Measurements from ENCODE around the gene ZNF90.
A peak's percentile ranks its signal among the peaks of the same experiment; 100 is the strongest.
"Not testable (repeated sequence)": the region's sequence is repeated elsewhere in the genome, so short reads cannot be mapped to it uniquely, and the experiment has no call there.

ZNF90 gene

DNA sequence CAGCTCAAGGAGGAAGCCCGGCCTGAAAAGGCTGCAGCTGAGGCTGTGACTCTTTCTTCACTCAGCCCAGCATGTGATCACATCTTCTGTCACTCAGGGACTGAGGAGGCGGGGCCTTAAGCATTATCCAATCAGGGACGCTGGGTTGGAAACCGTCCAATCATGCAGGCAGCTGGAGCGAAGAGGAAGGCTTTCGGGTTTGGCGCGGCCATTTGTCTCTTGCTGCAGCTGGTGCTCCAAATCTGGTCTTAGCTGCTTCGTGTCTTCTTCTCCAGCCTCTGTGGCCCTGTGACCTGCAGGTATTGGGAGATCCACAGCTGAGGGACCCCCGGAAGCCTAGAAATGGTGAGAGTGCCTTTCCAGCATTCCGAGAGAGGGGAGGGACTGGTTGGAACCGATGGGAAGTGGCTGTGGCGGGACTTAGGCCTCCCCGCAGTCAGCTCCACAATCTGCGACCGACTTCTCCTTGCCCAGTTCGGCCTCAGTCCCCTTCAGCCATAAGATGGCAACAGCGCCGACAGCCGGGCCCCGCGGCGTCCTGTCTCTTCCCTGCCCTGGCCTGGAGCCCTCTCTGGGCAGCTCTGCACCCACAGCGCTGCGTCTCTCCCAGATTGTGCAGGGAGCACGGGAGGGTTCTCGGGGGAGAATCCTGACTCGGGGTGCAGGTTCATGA lies at the start of gene ZNF90:
TSS of gene ZNF90 (plus strand) at position 210 of the 673 bp plus-strand sequence. CDS start at position 343, 133 bp downstream.
- peak; percentile 93 for DNase-seq

DNA sequence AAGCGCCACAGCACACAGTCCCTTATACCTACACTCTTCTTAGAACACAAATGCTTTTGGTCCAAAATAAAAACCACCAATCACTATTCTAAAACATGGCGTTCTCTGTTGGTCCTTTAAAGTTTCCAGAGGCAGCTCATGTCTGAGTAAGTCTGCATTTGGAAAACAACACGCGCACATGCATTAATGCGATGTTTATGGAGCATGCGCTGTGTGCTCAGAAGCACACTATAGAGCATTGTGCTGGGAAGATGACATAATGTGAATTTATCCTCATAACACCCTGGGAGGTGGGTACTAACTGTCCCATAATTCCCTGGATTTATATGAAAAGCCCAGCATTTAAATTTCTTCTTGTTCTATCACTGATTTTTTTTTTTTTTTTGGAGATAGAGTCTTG lies 49.2 kb upstream of the ZNF90 start:
- DNase-seq = no peak

DNA sequence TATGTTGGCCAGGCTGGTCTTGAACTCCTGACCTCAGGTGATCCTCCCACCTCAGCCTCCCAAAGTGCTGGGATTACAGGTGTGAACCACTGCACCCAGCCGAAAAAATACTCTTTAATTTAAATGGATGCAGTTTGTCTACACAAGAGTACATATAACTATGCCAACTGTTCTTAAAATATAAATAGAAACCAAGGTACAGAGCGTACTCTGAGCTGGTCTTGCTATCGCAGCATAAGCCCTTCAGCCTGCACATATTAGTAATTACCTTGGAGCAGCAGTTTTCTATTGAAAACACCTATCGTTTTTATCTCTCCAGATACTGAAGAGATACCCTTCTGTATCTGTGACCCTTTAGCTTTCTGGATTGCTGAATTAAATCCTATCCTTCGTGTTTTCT lies 41.9 kb upstream of the ZNF90 start:
- no peak for DNase-seq

DNA sequence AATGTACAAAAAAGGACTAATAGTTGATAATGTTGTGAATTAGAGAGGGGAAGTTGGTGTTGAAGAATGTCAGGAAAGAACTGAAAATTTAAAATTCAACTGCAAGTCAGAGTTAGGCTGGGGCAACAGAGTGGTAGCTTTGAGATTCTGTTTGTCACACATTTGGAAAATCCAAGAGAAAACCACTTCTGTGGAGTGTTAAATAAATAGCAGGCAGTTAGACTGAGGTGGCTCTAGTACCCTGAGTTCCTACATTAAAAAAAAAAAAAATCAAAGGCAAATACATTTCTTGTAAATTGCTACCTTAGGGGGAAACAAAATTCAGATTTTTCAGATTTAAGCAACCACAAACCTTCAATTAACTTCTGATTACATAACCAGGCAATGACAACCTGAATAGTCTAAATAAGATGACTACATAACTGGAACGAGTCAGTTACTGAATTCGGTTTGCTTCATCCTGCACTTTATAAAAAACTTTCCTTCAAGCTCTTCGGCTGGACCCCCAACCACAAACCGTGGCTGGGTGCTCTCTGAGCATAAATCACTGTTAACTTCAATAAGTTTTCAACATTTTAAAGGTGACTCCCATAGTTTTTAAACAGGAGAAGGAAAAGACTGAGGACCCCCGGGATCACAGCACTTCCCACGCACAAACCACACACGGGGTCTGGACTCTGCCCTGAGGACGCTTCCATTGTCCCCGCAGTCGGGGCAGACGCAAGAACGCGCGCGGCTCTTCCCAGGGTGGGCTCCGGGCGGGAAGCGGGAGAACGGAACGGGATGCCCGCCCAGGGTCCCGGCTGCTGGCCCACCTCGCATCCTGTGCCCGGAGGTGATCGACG lies 39.2 kb upstream of the ZNF90 start:
- no peak for DNase-seq

DNA sequence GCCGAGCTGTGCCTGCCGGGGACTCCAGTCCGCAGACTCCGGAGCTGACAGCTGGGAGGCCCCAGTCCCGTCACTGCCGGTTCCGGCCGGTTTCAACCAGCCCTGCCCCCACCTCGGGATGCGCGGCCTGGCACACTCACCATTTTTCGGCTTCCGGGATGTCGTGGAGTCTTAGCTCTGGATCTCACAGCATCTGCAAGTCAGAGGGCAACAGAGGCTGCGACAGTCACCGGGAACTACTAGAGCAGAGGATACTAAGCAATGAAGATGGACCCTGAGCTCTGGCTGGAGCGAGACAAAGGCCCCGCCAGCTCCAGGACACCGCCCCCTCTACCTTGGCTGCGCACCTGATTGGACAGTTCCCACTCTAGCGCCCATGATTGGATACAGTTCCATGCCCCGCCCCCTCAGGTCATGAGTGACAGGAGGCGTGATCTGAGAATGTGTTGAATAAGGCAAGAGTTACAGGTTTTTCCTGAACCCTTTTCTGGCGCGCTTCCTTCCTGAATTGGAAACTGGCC lies 38.5 kb upstream of the ZNF90 start, which contains the start of gene ZNF682:
TSS of gene ZNF682 (minus strand) at position 303 of the 521 bp plus-strand sequence. CDS start at position 143, 160 bp downstream.
- peak; percentile 96 for DNase-seq

DNA sequence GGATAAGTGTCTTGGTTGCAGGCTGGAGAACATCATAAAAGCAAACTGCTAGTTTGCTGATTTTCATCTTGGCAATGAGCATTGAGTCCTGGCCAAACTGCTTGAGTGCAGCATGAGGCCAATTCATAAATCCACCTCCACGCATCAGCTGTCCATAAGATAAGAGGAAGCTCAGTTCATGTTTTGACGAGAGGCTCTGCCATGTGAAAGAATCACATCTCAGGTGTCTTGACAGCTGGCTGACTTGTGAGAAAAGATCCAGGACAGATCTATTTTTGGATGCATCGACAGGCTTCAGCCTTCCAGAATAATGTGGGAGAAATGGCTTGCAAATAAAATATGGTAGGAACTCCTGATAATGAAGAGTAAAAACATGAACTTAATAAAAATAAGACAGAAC lies 33.1 kb upstream of the ZNF90 start:
- DNase-seq = no peak

DNA sequence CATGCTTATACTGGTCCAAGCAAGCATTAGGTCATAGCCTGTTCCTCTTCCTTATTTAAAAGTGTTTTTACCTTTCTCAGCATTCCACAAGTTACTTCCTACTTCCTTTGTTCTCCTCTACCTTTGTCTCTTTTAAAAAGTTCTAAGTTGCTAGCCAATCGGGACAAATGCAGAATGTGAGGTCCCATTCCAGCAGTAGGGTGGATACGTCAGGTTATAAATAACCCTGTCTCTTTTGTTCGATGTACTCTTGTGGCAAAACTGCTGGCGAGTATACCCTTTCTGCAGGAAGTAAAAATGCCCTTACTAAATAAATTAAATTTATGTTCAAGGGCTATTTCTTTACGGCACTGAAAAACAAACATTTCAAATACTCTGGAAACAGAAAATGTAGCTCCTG lies 32.1 kb upstream of the ZNF90 start:
- DNase-seq = not testable (repeated sequence)

DNA sequence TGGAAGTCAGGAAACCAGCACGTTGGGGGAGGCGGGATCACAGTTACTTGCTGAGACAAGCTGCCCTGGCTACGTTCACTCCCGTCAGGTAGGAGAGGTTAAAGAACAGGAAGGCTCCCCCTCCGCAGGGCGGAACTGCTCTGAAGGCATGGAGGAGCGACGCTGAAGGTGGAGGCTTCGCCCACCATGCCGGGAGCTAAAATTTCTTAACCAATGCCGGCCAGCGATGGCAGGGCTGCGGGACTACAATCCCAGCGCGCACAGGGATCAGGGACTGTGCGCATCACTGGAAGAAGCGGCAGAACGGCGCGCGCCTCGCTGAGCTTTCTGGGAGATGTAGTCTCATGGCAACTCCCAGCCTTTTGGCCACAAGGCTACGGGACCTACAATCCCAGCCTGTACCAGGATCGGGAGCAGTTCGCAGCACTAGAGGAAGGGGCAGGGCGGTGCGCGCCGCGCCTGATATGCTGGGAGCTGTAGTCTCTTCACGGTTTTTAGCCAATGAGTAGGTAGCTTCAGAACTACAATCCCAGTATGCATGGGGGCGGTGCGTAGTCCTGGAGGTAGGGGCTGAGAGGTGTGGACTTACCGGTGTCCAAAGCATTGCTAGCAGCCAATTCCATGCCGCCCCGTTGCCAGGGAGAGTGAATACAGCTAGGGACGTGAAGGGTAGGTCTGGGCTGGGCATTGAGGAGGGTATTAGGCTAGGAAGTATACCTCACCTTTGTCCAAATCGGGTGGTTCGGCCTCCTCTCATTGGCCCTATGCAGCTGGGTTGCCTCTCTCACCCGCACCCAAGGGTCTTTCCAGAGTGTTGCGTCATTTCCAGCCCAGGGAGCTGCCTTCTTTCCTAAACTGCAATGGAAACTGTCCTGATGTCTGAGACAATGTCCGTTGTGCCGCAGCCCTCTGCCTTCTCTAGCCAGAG lies 25.7 kb upstream of the ZNF90 start:
- DNase-seq = peak; percentile 97

DNA sequence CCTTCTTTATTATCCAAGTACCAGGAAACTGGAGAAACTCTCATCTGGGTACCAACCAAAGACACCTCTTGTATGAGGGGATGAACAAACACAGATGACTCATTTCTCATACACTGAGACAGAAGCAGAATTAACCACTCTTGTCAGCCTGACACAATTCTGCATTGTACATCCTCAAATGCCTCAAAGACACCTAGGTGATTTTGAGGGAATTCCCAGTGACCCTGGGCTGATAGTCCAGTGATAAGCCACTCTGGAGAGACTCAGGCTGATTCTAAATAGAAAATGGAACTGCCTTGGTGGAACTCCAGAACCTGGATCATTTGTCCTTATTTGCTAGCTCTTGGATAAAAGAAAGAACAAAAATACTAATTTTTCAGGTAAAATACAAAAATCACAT lies 19.1 kb upstream of the ZNF90 start:
- DNase-seq = not testable (repeated sequence)

DNA sequence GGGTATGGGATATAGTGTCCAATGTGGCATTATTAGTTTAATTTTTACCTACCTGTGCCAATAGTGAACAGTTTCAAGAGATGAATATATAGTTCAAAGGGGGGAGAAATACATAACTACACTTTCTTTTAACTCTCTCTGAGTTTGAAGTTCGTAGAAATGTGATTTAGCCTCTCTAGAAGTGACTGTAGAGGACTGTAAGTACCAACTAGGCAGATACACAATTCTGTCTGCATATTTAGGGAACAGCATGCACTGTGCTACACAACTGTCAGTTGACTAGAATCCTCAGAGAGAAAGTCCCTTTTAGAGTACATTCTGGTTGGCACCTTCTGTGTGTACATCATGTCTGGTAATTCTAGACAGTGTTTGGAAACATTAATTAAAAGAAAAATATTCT lies 17.5 kb upstream of the ZNF90 start:
- DNase-seq = no peak

DNA sequence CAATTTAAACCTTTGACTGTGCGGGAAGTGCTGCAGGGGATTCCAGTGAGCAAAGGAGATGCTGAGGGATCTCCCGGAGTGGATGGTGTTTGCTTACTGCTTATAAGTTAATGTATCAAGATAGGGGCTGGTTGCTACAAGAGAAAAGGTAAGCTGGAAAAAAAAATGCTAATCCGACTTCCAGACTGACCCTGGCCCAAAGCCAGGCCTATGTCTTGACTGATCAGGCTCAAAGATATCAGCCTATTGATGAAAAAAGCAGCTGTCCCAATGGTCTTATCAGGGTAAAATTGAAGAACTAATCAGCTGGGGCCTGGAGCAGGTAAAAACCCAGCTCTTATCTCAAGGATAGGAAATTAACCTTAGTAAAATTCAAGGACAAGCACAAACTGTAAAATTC lies 10.9 kb upstream of the ZNF90 start:
- DNase-seq = no peak

DNA sequence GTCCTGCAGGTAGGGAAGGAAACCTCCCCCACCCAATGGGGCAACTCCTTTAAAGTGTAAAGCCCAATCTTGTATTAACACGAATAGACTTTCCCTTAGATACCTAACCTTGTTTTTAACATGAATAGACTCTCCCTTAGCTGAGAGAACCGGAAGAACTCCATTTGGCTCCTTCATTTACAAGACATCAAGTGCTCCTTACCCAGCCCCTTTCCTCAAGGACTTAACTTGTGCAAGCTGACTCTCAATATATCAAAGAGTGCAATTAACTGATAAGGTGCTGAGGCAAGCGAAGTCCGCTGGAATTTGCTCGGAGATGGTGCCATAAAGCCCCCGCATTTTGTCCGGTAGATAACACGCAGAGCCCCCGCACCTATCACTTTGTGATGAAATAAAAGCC lies 9.9 kb upstream of the ZNF90 start:
- no peak for DNase-seq

DNA sequence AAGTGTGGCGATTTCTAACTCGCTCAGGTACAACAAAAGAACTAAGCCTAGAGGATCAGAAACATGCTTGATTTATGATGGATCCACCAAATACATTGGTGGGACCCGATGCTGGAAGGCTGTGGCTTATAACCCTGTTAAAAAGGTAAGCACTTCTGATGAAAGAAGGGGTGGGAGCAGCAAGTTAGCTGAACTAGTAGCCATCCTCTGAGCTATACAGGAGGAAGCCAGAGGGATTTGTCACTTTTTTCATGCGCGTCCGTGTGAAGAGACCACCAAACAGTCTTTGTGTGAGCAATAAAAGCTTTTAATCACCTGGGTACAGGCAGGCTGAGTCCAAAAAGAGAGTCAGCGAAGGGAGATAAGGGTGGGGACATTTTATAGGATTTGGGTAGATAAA lies 9.2 kb upstream of the ZNF90 start:
- DNase-seq = not testable (repeated sequence)

DNA sequence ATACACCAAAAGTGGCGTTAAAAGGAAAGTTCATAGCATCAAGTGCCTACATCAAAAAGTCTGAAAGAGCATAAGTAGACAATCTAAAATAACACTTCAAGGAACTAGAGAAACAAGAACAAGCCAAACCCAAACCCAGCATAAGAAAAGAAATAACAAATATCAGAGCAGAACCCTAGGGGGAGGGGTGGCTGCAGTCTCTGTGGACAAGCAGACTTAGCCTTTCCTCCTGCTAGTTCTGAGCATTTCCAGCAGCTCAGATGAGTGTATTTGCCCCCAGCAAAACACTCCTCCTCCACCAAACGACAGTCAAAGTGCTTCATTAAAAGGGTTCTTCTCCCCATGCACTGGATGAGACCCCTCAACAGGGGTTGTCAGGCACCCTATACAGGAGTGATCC lies 7.1 kb upstream of the ZNF90 start:
- no peak for DNase-seq

DNA sequence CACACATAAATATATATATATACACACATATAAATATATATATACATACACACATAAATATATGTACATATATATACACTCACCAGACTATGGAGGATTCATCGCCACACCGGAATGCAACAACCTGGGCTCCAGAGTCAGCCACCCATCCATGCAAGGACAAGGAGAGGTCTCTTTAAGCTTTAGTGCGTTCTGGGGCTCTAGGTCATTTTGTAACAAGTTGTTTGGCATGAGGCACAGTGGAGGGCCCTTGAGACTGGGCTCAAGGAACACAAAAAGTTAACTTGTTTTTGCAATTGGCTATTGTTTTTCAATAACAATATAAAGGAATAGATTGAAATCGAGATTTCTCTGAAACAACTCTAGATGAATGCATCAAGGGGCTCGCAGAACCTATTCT lies 4.9 kb upstream of the ZNF90 start:
- DNase-seq = no peak

DNA sequence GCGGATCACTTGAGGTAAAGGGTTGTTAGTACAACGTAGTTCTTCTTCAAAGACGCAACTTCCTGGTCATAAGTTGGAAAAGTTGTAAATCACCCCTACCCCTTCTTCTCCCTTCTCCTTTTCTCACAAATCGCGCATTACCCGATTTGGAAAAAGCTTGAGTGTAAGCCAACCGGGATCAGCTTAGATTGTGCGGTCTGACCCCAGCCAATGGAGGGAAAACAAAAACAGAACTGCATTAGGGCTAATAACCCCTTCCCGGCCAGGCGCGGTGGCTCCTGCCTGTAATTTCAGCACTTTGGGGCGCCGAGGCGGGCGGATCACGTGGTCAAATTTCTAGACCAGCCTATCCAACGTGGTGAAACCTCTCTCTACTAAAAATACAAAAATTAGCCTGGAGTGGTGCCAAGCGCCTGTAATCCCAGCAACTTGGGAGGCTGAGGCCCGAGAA lies 806 bp downstream of the ZNF90 start:
- peak; percentile 48 for DNase-seq

DNA sequence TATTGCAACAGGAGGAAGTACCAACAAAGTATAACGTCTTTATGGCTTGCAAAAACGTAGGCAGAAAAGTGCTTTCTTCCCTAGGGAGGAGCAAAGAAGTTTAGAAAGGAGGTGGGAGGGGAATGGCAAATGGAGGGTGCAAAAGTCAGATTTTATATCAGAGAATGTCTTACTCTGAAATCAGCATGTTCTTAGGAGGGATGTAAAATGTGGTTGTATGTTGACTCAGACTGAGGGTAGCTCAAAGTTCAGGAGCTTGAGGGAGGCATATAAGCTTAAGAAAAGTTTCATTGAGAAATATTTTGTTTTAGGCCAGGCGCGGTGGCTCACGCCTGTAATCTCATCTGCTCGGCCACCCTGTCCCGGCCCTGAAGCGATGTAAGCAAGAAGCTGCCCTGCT lies 1.7 kb downstream of the ZNF90 start:
- DNase-seq = no peak

DNA sequence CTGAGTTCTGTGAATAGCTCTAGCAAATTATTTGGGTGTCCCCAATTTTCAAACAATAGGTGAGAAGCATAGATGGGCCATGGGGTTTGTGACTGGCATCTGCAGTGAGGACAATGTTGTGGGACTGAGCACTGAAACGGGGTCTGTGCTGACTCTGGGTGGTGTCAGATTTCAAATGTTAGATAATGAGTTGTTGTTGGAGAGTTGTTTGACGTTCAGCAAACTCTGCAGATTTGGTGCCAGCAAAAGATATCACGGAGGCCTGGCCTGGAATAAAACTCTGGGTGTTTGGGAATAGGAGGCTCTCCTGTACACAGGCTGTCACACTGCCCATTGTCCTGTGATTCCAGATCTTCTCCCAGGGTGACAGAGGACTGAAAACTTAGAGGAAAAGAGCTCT lies 2.9 kb downstream of the ZNF90 start:
- no peak for DNase-seq

DNA sequence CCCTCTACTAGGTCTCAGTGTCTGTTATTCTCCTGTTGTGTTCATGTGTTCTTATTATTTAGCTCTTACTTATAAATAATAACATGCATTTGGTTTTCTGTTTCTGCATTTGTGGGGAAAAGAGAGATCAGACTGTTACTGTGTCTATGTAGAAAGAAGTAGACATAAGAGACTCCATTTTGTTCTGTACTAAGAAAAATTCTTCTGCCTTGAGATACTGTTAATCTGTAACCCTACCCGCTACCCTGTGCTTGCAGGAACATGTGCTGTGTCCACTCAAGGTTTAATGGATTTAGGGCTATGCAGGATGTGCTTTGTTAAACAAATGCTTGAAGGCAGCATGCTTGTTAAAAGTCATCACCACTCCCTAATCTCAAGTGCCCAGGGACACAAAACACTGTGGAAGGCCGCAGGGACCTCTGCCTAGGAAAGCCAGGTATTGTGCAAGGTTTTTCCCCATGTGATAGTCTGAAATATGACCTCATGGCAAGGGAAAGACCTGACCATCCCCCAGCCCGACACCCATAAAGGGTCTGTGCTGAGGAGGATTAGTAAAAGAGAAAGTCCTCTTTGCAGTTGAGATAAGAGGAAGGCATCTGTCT lies 4.5 kb downstream of the ZNF90 start:
- DNase-seq = peak; percentile 42

DNA sequence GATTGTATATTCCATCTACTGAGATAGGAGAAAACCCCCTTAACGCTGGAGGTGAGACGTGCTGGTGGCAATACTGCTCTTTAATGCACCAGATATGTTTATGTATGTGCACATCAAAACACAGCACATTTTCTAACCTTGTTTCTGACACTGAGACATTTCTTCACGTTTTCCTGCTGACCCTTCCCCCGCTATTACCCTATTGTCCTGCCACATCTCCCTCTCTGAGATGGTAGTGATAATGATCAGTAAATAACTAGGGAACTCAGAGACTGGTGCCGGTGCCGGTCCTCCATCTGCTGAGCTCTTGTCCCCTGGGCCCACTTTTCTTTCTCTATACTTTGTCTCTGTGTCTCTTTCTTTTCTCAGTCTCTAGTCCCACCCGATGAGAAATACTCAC lies 5.1 kb downstream of the ZNF90 start:
- not testable (repeated sequence) for DNase-seq

DNA sequence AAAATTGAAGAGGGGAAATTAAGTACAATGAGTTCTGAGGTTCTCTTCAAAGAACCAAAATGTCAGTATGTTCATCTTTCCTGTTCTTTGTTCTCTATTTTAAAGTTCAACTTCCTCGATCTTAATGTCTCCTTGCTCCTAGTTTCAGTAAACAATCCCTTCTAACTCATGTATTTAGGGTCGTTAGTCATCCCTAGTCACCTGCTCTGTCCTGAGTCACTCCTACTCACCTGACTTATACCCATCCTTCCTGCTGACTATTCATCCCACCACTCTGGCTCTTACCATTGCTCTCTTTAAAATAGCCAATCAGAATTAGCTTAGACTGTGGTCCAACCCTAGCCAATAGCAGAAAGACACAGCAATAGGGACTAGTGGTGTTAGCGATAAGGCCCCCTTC lies 24.3 kb downstream of the ZNF90 start:
- DNase-seq = no peak

DNA sequence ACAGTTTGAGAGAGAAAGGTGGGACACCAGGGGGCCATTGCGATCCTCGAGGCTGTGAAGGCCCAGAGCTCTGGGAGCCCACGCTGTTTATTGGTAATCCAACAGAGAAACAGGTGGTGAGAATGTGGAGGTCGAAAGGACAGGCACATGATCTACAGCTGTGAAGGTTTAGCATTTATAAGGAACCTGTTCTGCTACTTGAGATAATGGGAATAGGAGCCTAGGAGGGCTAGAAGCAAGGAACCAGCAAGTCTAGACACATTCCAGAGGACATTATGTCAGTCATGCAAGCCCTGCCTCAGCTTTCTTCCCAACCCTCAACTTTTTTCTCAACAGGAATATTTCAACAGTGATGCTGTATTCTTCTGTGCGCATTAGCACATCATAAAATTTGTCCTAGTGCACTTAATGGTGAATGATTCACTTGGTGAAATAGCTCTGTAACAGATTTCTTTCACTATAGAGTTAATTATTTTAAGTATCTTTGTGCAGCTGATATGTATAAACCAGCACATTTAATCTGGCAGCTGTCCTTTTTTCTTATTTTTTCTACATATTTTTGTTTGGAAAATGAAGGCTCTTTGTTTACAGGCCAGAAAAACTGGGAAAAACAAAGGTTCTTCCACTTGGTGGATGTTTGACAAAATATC lies 25.4 kb downstream of the ZNF90 start:
- no peak for DNase-seq

Data from DMS79 (cell line).